Muscle of leg (tissue), 11 donors: ENCODE results near the gene SDK2. TPM values are rescaled to one million over a fixed set of nuclear protein-coding genes. Genes with fewer than 3 reads are reported as not detected.

Experiments
- DNase-seq: peaks from one replicate; pipeline ENCODE4 v3.0.0; 2013
- H3K27ac ChIP-seq: one replicate; pipeline ENCODE4 v1.5.1; 2013; ENCODE audit warnings: mild to moderate bottlenecking, low read length, control low read depth
- H3K27me3 ChIP-seq: one replicate; pipeline ENCODE4 v1.6.1; 2013; ENCODE audit warnings: low read length; ENCODE audit not compliant: control insufficient read depth, insufficient read depth
- H3K36me3 ChIP-seq: one replicate; pipeline ENCODE4 v1.6.1; 2013; ENCODE audit warnings: low read length; ENCODE audit not compliant: control insufficient read depth, insufficient read depth
- H3K4me1 ChIP-seq: one replicate; pipeline ENCODE4 v1.6.1; 2013; ENCODE audit warnings: low read length; ENCODE audit not compliant: control insufficient read depth, insufficient read depth
- H3K4me3 ChIP-seq: one replicate; pipeline ENCODE4 v1.5.1; 2013; ENCODE audit warnings: low read length, control low read depth
- H3K9me3 ChIP-seq: replicated peaks from 2 replicates; pipeline ENCODE4 v1.6.1; 2013; ENCODE audit warnings: low read depth, low read length; ENCODE audit not compliant: control insufficient read depth
- WGBS: methylation state at CpG from one replicate; pipeline ENCODE4 v1.1.5; 2013; ENCODE audit warnings: missing lambda C conversion rate; ENCODE audit not compliant: insufficient coverage; 5-methylcytosine and 5-hydroxymethylcytosine counted together
- polyA plus RNA-seq, 8 donors: library from polyadenylated mRNA; unstranded; fragments of 120-200 nt; gene quantifications; one replicate each; pipeline versions ENCODE4 v1.2.1 to v1.2.3, GENCODE V29; 2013; ENCODE audit warnings: inconsistent platforms in 1 of 8, low replicate concordance in 1 of 8; ENCODE audit not compliant: insufficient read length in 8 of 8, insufficient read depth in 1 of 8
- total RNA-seq: library from RNA; stranded (reverse); fragments of 120-200 nt; gene quantifications from one replicate; pipeline ENCODE4 v1.2.4, GENCODE V29; 2013

SDK2 gene
- total and polyA plus RNA-seq, 9 donors = 18.2 to 40.6 (median 25.8) TPM

GRCh38 chr17:73364155-73364522, 280.1 kb downstream of the SDK2 start:
- Histone ChIP-seq H3K27ac (no peak overlapping the region), H3K36me3 (peaks cover 18% of the 10 kb centered on the region), H3K4me3 (no peak overlapping the region), H3K4me1 (peaks cover 35% of the 10 kb centered on the region), H3K9me3 (no peaks in the 10 kb centered on the region), H3K27me3 (no peaks in the 10 kb centered on the region)
- WGBS = 94% methylated on average over 3 of the region's 4 CpGs
- no peak for DNase-seq

GRCh38 chr17:73363442-73364154, 280.6 kb downstream of the SDK2 start:
- peaks cover 18% of the 10 kb centered on the region for H3K36me3 ChIP-seq
- no peaks in the 10 kb centered on the region for H3K9me3 ChIP-seq
- no peak for DNase-seq
- peaks cover 32% of the 10 kb centered on the region for H3K4me1 ChIP-seq
- WGBS = 82% methylated on average over 4 of the region's 8 CpGs
- H3K27ac ChIP-seq = no peak overlapping the region
- no peak overlapping the region for H3K4me3 ChIP-seq
- no peaks in the 10 kb centered on the region for H3K27me3 ChIP-seq

- 80% methylated on average over 6 of the region's 11 CpGs for WGBS
- Histone ChIP-seq H3K27me3 (no peaks in the 10 kb centered on the region), H3K4me1 (peaks cover 35% of the 10 kb centered on the region), H3K36me3 (peaks cover 15% of the 10 kb centered on the region), H3K27ac (no peak overlapping the region), H3K4me3 (no peak overlapping the region), H3K9me3 (no peaks in the 10 kb centered on the region)
- DNase-seq = no peak
Observed at GRCh38 chr17:73362697-73363096, 281.5 kb downstream of the SDK2 start.

- no peak for DNase-seq
- Histone ChIP-seq H3K27ac (no peak overlapping the region), H3K27me3 (no peaks in the 10 kb centered on the region), H3K9me3 (no peaks in the 10 kb centered on the region), H3K4me1 (peaks cover 43% of the 10 kb centered on the region), H3K4me3 (no peak overlapping the region), H3K36me3 (peaks cover 9% of the 10 kb centered on the region)
- WGBS = 59% methylated on average over 24 of the region's 29 CpGs
Observed at GRCh38 chr17:73360961-73361761, 283.1 kb downstream of the SDK2 start.

GRCh38 chr17:73359987-73360410, 284.2 kb downstream of the SDK2 start:
- Histone ChIP-seq H3K36me3 (peaks cover 15% of the 10 kb centered on the region), H3K9me3 (no peaks in the 10 kb centered on the region), H3K27ac (no peak overlapping the region), H3K4me1 (peaks cover 37% of the 10 kb centered on the region), H3K27me3 (no peaks in the 10 kb centered on the region), H3K4me3 (no peak overlapping the region)
- WGBS = 55% methylated on average over 7 of the region's 7 CpGs
- no peak for DNase-seq

GRCh38 chr17:73359352-73359751, 284.9 kb downstream of the SDK2 start:
- WGBS = 69% methylated on average over 5 of the region's 10 CpGs
- H3K4me1 ChIP-seq = peaks cover 36% of the 10 kb centered on the region
- H3K27ac ChIP-seq = no peak overlapping the region
- peaks cover 15% of the 10 kb centered on the region for H3K36me3 ChIP-seq
- no peaks in the 10 kb centered on the region for H3K27me3 ChIP-seq
- H3K4me3 ChIP-seq = no peak overlapping the region
- DNase-seq = no peak
- no peaks in the 10 kb centered on the region for H3K9me3 ChIP-seq

GRCh38 chr17:73358668-73359067, 285.6 kb downstream of the SDK2 start:
- Histone ChIP-seq H3K27me3 (no peaks in the 10 kb centered on the region), H3K4me1 (peaks cover 36% of the 10 kb centered on the region), H3K36me3 (peaks cover 11% of the 10 kb centered on the region), H3K4me3 (no peak overlapping the region), H3K27ac (no peak overlapping the region), H3K9me3 (no peaks in the 10 kb centered on the region)
- DNase-seq = no peak
- WGBS = 71% methylated on average over 3 of the region's 9 CpGs

- DNase-seq = no peak
- Histone ChIP-seq H3K4me3 (no peak overlapping the region), H3K9me3 (no peaks in the 10 kb centered on the region), H3K27me3 (no peaks in the 10 kb centered on the region), H3K36me3 (peaks cover 9% of the 10 kb centered on the region), H3K4me1 (peaks cover 36% of the 10 kb centered on the region), H3K27ac (no peak overlapping the region)
- whole genome bisulfite sequencing = 94% methylated on average over 16 of the region's 19 CpGs
Observed at GRCh38 chr17:73357981-73358380, 286.3 kb downstream of the SDK2 start.

- H3K4me1 ChIP-seq = peaks cover 36% of the 10 kb centered on the region
- H3K36me3 ChIP-seq = peaks cover 10% of the 10 kb centered on the region
- 83% methylated on average over 7 of the region's 9 CpGs for WGBS
- no peak overlapping the region for H3K27ac ChIP-seq
- H3K9me3 ChIP-seq = no peaks in the 10 kb centered on the region
- DNase-seq = no peak
- H3K27me3 ChIP-seq = no peaks in the 10 kb centered on the region
- no peak overlapping the region for H3K4me3 ChIP-seq
Observed at GRCh38 chr17:73357318-73357717, 286.9 kb downstream of the SDK2 start.

- Histone ChIP-seq H3K27me3 (no peaks in the 10 kb centered on the region), H3K4me3 (no peak overlapping the region), H3K36me3 (peaks cover 14% of the 10 kb centered on the region), H3K4me1 (peaks cover 35% of the 10 kb centered on the region), H3K27ac (peak overlapping the region; percentile 72), H3K9me3 (no peaks in the 10 kb centered on the region)
- 55% methylated on average over 7 of the region's 8 CpGs for WGBS
- peak; percentile 57 for DNase-seq
Observed at GRCh38 chr17:73356561-73357170, 287.6 kb downstream of the SDK2 start.
